ENCODE results near the gene PLEKHJ1.

GRCh38 chr19:2270157-2270422 is 34.0 kb upstream of the PLEKHJ1 start:
- TF ChIP-seq BHLHE40 (IDR thresholded peaks at IDR 0.05; ENCODE audit: low read length) (no peak), SP1 (CRISPR knock-in tag; IDR thresholded peaks at IDR 0.05) (no peak), PHF8 (IDR thresholded peaks at IDR 0.05; ENCODE audit: borderline replicate concordance, low read length) (no peak), ZNF384 (IDR thresholded peaks at IDR 0.05; ENCODE audit: low read depth, low read length) (no peak), CUX1 (CRISPR knock-in tag; IDR thresholded peaks at IDR 0.05) (no peak), POLR2AphosphoS5 (IDR thresholded peaks at IDR 0.05; ENCODE audit: control insufficient read depth, insufficient read depth, low read depth, low read length) (no peak; the same call in 1 of the 2 replicates), EGR1 (conservative IDR thresholded peaks at IDR 0.05) (no peak), CTCF (IDR thresholded peaks at IDR 0.05 in 2 of 3, conservative IDR thresholded peaks at IDR 0.05 in 1 of 3; ENCODE audit: insufficient read depth in 2 of 3, low read depth in 1 of 3, low read length in 3 of 3) (no peak), ATF7 (IDR thresholded peaks at IDR 0.05) (no peak), MAX (CRISPR knock-in tag; IDR thresholded peaks at IDR 0.05) (no peak), TAF15 (IDR thresholded peaks at IDR 0.05; ENCODE audit: low read depth, low read length) (no peak)

Measured in K562 (cell line).